Chondrocyte (in vitro differentiated cells): ENCODE data around the gene KCNK2. TPM values are rescaled to one million over a fixed set of nuclear protein-coding genes. Genes with fewer than 3 reads are reported as not detected.

ENCODE experiments used
- DNase-seq: peaks from one replicate; pipeline ENCODE4 v3.0.0; 2021; ENCODE audit warnings: mixed read lengths, low spot score
- H3K27ac Mint-ChIP-seq: one replicate; pipeline ENCODE4 v1.8.0; 2021; ENCODE audit warnings: mild to moderate bottlenecking, moderate library complexity, mixed read lengths; ENCODE audit not compliant: unreplicated experiment
- H3K27me3 Mint-ChIP-seq: 2 replicates; pipeline ENCODE4 v1.8.0; 2021; ENCODE audit warnings: low read depth, mixed read lengths
- H3K36me3 Mint-ChIP-seq: 2 replicates; pipeline ENCODE4 v1.8.0; 2021; ENCODE audit warnings: low read depth, mixed read lengths
- H3K4me1 Mint-ChIP-seq: 2 replicates; pipeline ENCODE4 v1.8.0; 2021; ENCODE audit warnings: low read depth, mild to moderate bottlenecking, mixed read lengths
- H3K4me3 Mint-ChIP-seq: one replicate; pipeline ENCODE4 v1.8.0; 2021; ENCODE audit warnings: mild to moderate bottlenecking, moderate library complexity, mixed read lengths; ENCODE audit not compliant: unreplicated experiment
- H3K9me3 Mint-ChIP-seq: 2 replicates; pipeline ENCODE4 v1.8.0; 2021; ENCODE audit warnings: low read depth, mixed read lengths
- CTCF ChIP-seq: fragments of 200-600 bp; sonication (generic); IDR thresholded peaks from 2 replicates; pipeline ENCODE4 v1.5.0; 2021; ENCODE audit warnings: antibody characterized with exemption, mild to moderate bottlenecking, moderate library complexity
- total RNA-seq: library from RNA; stranded (reverse); gene quantifications from 3 replicates; pipeline ENCODE4 v1.2.1, GENCODE V29; 2021

KCNK2 gene
- total RNA-seq, 1 donor from 2014 or later, result not detected

- H3K4me3 Mint-ChIP-seq, result no peak overlapping the region
Measured at GRCh38 chr1:215059947-215060346, 22.6 kb upstream of the KCNK2 start.

GRCh38 chr1:215064327-215064726 is 18.2 kb upstream of the KCNK2 start:
- H3K36me3 Mint-ChIP-seq, result no peaks in the 10 kb centered on the region
- no peak for TF ChIP-seq CTCF
- H3K27ac Mint-ChIP-seq, result no peak overlapping the region
- H3K4me3 Mint-ChIP-seq, result no peak overlapping the region
- peaks cover 21% of the 10 kb centered on the region for H3K27me3 Mint-ChIP-seq
- no peaks in the 10 kb centered on the region for H3K4me1 Mint-ChIP-seq
- no peaks in the 10 kb centered on the region for H3K9me3 Mint-ChIP-seq
- DNase-seq, result no peak

More at GRCh38 chr1:215059947-215060346, 22.6 kb upstream of the KCNK2 start:
- Mint-ChIP-seq H3K4me1 (no peaks in the 10 kb centered on the region), H3K36me3 (no peaks in the 10 kb centered on the region), H3K9me3 (no peaks in the 10 kb centered on the region), H3K27ac (no peak overlapping the region), H3K27me3 (peaks cover 17% of the 10 kb centered on the region)
- no peak for DNase-seq
- no peak for TF ChIP-seq CTCF

GRCh38 chr1:215071078-215071477 is 11.5 kb upstream of the KCNK2 start:
- Mint-ChIP-seq H3K27ac (no peak overlapping the region), H3K4me3 (no peak overlapping the region), H3K9me3 (no peaks in the 10 kb centered on the region), H3K36me3 (no peaks in the 10 kb centered on the region), H3K4me1 (no peaks in the 10 kb centered on the region), H3K27me3 (peaks cover 17% of the 10 kb centered on the region)
- no peak for DNase-seq
- TF ChIP-seq CTCF, result no peak

DNA sequence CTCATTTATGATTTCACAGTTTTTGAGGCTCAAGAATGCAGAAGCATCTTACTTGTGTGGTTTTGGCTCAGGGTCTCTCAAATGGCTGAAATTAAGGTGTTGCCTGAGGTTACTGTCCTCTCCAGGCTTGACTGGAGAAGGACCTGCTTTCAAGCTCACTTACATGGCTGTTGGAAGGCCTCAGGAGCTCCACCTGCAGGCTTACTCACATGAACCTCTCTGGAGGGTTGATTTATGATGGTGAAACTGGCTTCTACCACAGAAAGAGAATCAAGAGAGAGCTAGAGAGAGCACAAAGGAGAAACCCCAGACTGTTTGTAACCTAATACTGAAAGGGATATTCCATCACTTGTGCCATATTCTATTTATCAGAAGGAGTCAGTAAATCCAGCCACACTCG is 6.2 kb upstream of the KCNK2 start:
- H3K27ac Mint-ChIP-seq, result no peak overlapping the region
- H3K27me3 Mint-ChIP-seq, result peaks cover 40% of the 10 kb centered on the region
- H3K4me3 Mint-ChIP-seq, result no peak overlapping the region
- peak; percentile 59 for TF ChIP-seq CTCF
- no peak for DNase-seq
- no peaks in the 10 kb centered on the region for H3K4me1 Mint-ChIP-seq
- peaks cover 1% of the 10 kb centered on the region for H3K36me3 Mint-ChIP-seq
- no peaks in the 10 kb centered on the region for H3K9me3 Mint-ChIP-seq

GRCh38 chr1:215079456-215079855 is 3.1 kb upstream of the KCNK2 start:
- Mint-ChIP-seq H3K27ac (no peak overlapping the region), H3K27me3 (peaks cover 53% of the 10 kb centered on the region), H3K36me3 (peaks cover 1% of the 10 kb centered on the region), H3K9me3 (no peaks in the 10 kb centered on the region), H3K4me3 (no peak overlapping the region), H3K4me1 (peaks cover 15% of the 10 kb centered on the region)
- TF ChIP-seq CTCF, result no peak
- DNase-seq, result no peak
